HepG2 (cell line): ENCODE data around the gene VAC14. TPM values are rescaled to one million over a fixed set of nuclear protein-coding genes. Genes with fewer than 3 reads are reported as not detected.

Experiments
- ATAD3A ChIP-seq: sonication (generic); formaldehyde crosslinking; IDR thresholded peaks from 2 replicates; pipeline ENCODE4 v1.4.0; 2020; ENCODE audit warnings: missing genetic modification reagents
- CAMTA2 ChIP-seq: sonication (generic); formaldehyde crosslinking; IDR thresholded peaks from 2 replicates; pipeline ENCODE4 v1.4.0; 2020; ENCODE audit warnings: mild to moderate bottlenecking, missing genetic modification reagents, borderline replicate concordance
- FOXP1 ChIP-seq, 2 experiments: fragments of 450-650 bp in 1 of 2; IDR thresholded peaks; 2 replicates each; pipeline ENCODE4 v1.6.1; 2017 to 2018; ENCODE audit warnings: antibody characterized with exemption in 1 of 2
- KDM2A ChIP-seq: sonication (generic); formaldehyde crosslinking; IDR thresholded peaks from 2 replicates; pipeline ENCODE4 v1.4.0; 2020; ENCODE audit warnings: low read depth, missing genetic modification reagents, borderline replicate concordance
- NCOA5 ChIP-seq: sonication (generic); formaldehyde crosslinking; IDR thresholded peaks from 2 replicates; pipeline ENCODE4 v1.4.0; 2020; ENCODE audit warnings: missing genetic modification reagents
- NR2C2 ChIP-seq: sonication (generic); formaldehyde crosslinking; IDR thresholded peaks from 2 replicates; pipeline ENCODE4 v1.4.0; 2020; ENCODE audit warnings: missing genetic modification reagents, mild to moderate bottlenecking, moderate library complexity, borderline replicate concordance
- PAX8 ChIP-seq: sonication (generic); formaldehyde crosslinking; IDR thresholded peaks from 2 replicates; pipeline ENCODE4 v1.8.0; 2022; ENCODE audit warnings: mild to moderate bottlenecking, missing genetic modification reagents, borderline replicate concordance
- PRPF4 ChIP-seq: fragments of 200-400 bp; formaldehyde crosslinking; IDR thresholded peaks from 2 replicates; pipeline ENCODE4 v1.6.1; 2016; ENCODE audit warnings: low read length, low read depth; ENCODE audit not compliant: poor library complexity, severe bottlenecking
- RARA ChIP-seq: IDR thresholded peaks from 2 replicates; pipeline ENCODE4 v1.6.1; 2016; ENCODE audit warnings: missing genetic modification reagents, missing compliant biosample characterization
- RELA ChIP-seq: sonication (generic); formaldehyde crosslinking; IDR thresholded peaks from 2 replicates; pipeline ENCODE4 v1.4.0; 2020; ENCODE audit warnings: missing genetic modification reagents
- RNF219 ChIP-seq: sonication (generic); formaldehyde crosslinking; IDR thresholded peaks from 2 replicates; pipeline ENCODE4 v1.5.0; 2020; ENCODE audit warnings: mild to moderate bottlenecking, missing genetic modification reagents
- SRSF1 ChIP-seq: fragments of 200-400 bp; formaldehyde crosslinking; optimal IDR thresholded peaks from 2 replicates; pipeline ENCODE3; 2017; ENCODE audit warnings: mild to moderate bottlenecking, low read depth, low read length, moderate library complexity
- TCF12 ChIP-seq, 2 experiments: fragments of 450-650 bp in 1 of 2; sonication (generic) in 1 of 2; formaldehyde crosslinking in 1 of 2; IDR thresholded peaks; 2 replicates each; pipeline versions ENCODE4 v1.6.1 to v1.8.0; 2017 to 2022; ENCODE audit warnings: antibody characterized with exemption in 1 of 2, mild to moderate bottlenecking in 1 of 2, missing genetic modification reagents in 1 of 2, moderate library complexity in 1 of 2
- TFDP1 ChIP-seq: IDR thresholded peaks from 2 replicates; pipeline ENCODE4 v1.6.1; 2016; ENCODE audit warnings: missing compliant biosample characterization, missing genetic modification reagents, borderline replicate concordance
- TSC22D2 ChIP-seq: sonication (generic); formaldehyde crosslinking; IDR thresholded peaks from 2 replicates; pipeline ENCODE4 v1.5.1; 2020; ENCODE audit warnings: missing genetic modification reagents, mild to moderate bottlenecking, borderline replicate concordance
- ZNF121 ChIP-seq: sonication (generic); formaldehyde crosslinking; IDR thresholded peaks from 2 replicates; pipeline ENCODE4 v1.5.0; 2020; ENCODE audit warnings: mild to moderate bottlenecking, missing genetic modification reagents
- ZNF543 ChIP-seq: sonication (generic); formaldehyde crosslinking; IDR thresholded peaks from 2 replicates; pipeline ENCODE4 v1.4.0; 2020; ENCODE audit warnings: mild to moderate bottlenecking, missing genetic modification reagents
- ZNF644 ChIP-seq: IDR thresholded peaks from 2 replicates; pipeline ENCODE4 v1.6.1; 2016; ENCODE audit warnings: low read depth
- ZNF772 ChIP-seq: sonication (generic); formaldehyde crosslinking; IDR thresholded peaks from 2 replicates; pipeline ENCODE4 v1.5.0; 2020; ENCODE audit warnings: mild to moderate bottlenecking, missing genetic modification reagents
- ZNF788 ChIP-seq: sonication (generic); formaldehyde crosslinking; IDR thresholded peaks from 2 replicates; pipeline ENCODE4 v1.5.0; 2020; ENCODE audit warnings: mild to moderate bottlenecking, missing genetic modification reagents, borderline replicate concordance
- ZSCAN22 ChIP-seq: sonication (generic); formaldehyde crosslinking; IDR thresholded peaks from 2 replicates; pipeline ENCODE4 v1.4.0; 2020; ENCODE audit warnings: mild to moderate bottlenecking, missing genetic modification reagents
- polyA plus RNA-seq, 8 experiments: library from polyadenylated mRNA; depleted of rRNA in 3 of 8; stranded (reverse) in 7 of 8; unstranded in 1 of 8; fragments of >200 nt; fragmentation: Illumina TruSeq in 4 of 8; extraction: Trizol in 4 of 8; gene quantifications; 2 replicates each; pipeline versions ENCODE4 v1.2.1 to v1.2.3, GENCODE V29; 2011 to 2016; ENCODE audit warnings: low read depth in 4 of 8, missing spikeins in 1 of 8, mixed read lengths in 1 of 8; ENCODE audit not compliant: insufficient read depth in 1 of 8
- total RNA-seq, 5 experiments: library from RNA; depleted of rRNA; stranded (reverse); fragments of >200 nt; fragmentation: Illumina TruSeq; extraction: Trizol; gene quantifications; 2 replicates each; pipeline ENCODE4 v1.2.3, GENCODE V29; 2016; ENCODE audit warnings: low read depth in 1 of 5
- TF ChIP-seq, protein P1 (sequence below): sonication (generic); formaldehyde crosslinking; IDR thresholded peaks from 2 replicates; pipeline ENCODE4 v1.5.1; 2020; ENCODE audit warnings: missing genetic modification reagents, mild to moderate bottlenecking, borderline replicate concordance
- TF ChIP-seq, protein P2 (sequence below): sonication (generic); formaldehyde crosslinking; conservative IDR thresholded peaks from 2 replicates; pipeline ENCODE4 v1.8.0; 2022; ENCODE audit warnings: low read depth, missing genetic modification reagents

Gene VAC14
- total and polyA plus RNA-seq, 2 of the 13 experiments (the other 11 are each of a cell fraction or from before 2014, with no cell fraction given): 23.5 to 24.6 TPM

- TF ChIP-seq FOXP1 (IDR thresholded peaks at IDR 0.05) (0 out of 2 replicates have a peak, but pooled peaks have one; percentile 27), FOXP1 (CRISPR knock-in tag; IDR thresholded peaks at IDR 0.05) (peak; percentile 76), TFDP1 (CRISPR knock-in tag) (peak; percentile 72; the same call in 1 of the 2 replicates), CAMTA2 (CRISPR knock-in tag) (no peak), PRPF4 (peak; percentile 15), ZNF772 (CRISPR knock-in tag) (peak; percentile 88), RARA (peak; percentile 72), SRSF1 (no peak), KDM2A (peak; percentile 84), ZNF543 (CRISPR knock-in tag) (peak; percentile 75; the same call in 1 of the 2 replicates), ATAD3A (0 out of 2 replicates have a peak, but pooled peaks have one; percentile 83), TSC22D2 (CRISPR knock-in tag) (peak; percentile 82), ZNF121 (CRISPR knock-in tag) (no peak; the same call in 1 of the 2 replicates), NCOA5 (CRISPR knock-in tag) (0 out of 2 replicates have a peak, but pooled peaks have one; percentile 33), ZNF644 (peak; percentile 65; the same call in 1 of the 2 replicates), RELA (CRISPR knock-in tag) (peak; percentile 29; the same call in 1 of the 2 replicates), RNF219 (CRISPR knock-in tag) (no peak; the same call in 1 of the 2 replicates), TCF12 (IDR thresholded peaks at IDR 0.05) (no peak), TCF12 (CRISPR knock-in tag; IDR thresholded peaks at IDR 0.05) (no peak; the same call in none of the 2 replicates), ZSCAN22 (CRISPR knock-in tag) (0 out of 2 replicates have a peak, but pooled peaks have one; percentile 20), NR2C2 (peak; percentile 85), ZNF788 (peak; percentile 80; the same call in 1 of the 2 replicates), PAX8 (CRISPR knock-in tag) (peak; percentile 94)
- TF ChIP-seq, protein P1, sequence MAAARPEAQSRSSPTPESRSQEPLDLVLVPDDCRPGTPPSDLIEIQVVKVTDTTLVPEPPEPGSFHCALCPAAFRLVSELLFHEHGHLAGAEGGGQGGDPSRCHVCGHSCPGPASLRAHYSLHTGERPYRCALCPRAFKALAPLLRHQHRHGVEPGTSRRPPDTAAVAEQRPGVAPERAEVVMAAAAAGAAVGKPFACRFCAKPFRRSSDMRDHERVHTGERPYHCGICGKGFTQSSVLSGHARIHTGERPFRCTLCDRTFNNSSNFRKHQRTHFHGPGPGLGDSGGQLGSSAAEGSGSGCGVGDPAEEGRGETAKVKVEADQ: peak; percentile 65
- TF ChIP-seq, protein P2, sequence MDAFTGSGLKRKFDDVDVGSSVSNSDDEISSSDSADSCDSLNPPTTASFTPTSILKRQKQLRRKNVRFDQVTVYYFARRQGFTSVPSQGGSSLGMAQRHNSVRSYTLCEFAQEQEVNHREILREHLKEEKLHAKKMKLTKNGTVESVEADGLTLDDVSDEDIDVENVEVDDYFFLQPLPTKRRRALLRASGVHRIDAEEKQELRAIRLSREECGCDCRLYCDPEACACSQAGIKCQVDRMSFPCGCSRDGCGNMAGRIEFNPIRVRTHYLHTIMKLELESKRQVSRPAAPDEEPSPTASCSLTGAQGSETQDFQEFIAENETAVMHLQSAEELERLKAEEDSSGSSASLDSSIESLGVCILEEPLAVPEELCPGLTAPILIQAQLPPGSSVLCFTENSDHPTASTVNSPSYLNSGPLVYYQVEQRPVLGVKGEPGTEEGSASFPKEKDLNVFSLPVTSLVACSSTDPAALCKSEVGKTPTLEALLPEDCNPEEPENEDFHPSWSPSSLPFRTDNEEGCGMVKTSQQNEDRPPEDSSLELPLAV (CRISPR knock-in tag): no peak
Measured at GRCh38 chr16:70725024-70725911, 75.7 kb downstream of the VAC14 start (continued).
